A204.1 (cell line): ENCODE measurements around the gene PKHD1.
"Not testable (repeated sequence)": the region's sequence is repeated elsewhere in the genome, so short reads cannot be mapped to it uniquely, and the experiment has no call there.

ENCODE experiments used
- FAIRE-seq: peaks from 2 replicates; lab custom pipeline; 2012; peaks lifted over from hg19 to GRCh38; lab: Jason Lieb, UNC

PKHD1 gene

DNA sequence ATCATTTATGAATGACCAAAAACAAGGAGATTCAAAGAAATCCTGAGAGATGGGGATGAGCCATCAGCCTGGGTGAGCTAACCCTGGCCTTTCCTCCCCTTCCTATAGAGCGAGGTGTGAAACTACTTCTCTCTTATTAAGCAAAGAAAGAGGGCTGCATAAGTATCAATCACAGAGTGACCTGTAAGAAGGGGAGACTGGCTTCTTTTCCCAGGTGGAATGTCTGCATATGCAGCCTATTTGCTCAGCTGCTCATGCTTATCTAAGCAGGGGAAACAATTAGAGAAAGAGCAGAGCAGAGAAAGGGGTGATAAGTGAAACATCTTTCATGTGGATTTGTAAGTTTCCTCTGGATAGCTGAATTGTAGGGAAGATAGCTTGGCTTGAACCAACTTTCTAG lies 160.0 kb downstream of the PKHD1 start:
- FAIRE-seq, result no peak

DNA sequence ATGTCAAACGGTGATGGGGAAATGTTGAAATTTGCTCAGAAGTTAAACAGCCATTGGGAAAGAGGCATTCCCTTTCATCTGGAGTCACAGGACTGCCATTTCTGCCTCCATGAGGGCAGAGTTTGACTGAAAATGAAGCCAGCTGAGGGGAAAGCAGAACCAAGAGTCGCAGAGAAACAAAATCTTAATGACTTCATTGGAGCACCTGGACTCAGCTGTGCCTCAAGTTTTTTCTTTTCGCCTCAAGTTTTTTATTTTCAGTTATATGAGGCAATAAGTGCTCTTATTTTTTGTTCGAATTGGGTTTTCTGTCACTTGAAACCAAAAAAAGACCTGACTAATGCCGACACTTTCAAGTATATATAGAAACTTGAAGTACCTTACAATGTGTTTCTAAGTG lies 161.3 kb downstream of the PKHD1 start:
- no peak for FAIRE-seq

DNA sequence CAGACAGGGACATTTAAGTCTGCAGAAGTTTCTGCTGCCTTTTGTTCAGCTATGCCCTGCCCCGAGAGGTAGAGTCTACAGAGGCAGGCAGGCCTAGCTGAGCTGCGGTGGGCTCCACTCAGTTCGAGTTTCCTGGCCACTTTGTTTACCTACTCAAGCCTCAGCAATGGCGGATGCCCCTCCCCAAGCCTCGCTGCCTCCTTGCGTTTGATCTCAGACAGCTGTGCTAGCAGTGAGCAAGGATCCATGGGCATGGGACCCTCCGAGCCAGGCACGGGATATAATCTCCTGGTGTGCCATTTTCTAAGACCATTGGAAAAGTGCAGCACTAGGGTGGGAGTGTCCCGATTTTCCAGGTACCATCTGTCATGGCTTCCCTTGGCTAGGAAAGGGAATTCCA lies 164.9 kb downstream of the PKHD1 start:
- not testable (repeated sequence) for FAIRE-seq

DNA sequence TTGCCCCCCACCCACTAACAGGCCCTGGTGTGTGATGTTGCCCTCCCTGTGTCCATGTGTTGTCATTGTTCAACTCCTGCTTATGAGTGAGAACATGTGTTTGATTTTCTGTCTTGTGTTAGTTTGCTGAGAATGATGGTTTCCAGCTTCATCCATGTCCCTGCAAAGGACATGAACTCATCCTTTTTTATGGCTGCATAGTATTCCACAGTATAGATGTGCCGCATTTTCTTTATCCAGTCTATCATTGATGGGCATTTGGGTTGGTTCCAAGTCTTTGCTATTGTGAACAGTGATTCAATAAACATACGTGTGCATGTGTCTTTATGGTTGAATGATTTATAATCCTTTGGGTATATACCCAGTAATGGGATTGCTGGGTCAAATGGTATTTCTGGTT lies 169.1 kb downstream of the PKHD1 start:
- FAIRE-seq, result not testable (repeated sequence)

DNA sequence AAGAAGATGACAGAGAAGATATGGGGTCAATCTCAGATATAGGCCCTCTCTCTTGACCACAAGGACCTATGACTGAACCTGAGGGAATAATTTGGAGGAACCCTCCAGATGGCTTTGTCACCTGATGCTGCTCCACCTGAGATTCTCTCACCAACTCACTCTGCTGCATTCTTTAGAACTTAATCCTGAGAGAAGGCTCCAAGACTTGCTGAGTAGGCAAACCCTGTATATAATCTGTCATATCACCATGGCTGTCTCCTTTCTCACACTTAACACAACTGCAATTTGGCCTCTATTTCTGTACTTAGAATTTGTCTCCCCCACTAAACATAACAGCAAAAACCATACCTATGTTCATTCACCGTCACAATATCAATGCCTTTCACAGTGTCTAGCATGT lies 172.3 kb downstream of the PKHD1 start:
- no peak for FAIRE-seq

DNA sequence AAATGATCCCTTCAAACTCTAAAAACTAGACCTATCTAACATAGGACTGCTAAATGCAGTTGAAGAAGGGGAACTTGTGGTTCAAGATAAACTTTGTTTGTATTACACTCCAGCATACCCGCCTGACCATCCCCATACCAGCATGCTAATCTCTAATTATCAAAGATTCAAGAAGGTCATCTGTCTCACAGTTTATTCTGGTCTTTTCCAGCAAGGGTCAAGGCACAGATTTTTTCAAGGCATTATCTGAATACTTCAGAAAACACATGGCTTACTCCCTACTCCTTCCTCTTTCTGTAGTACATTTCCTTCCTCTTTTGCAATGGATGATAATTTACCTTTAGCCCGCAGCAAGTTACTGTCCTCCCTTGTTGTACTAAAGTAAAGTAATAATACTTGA lies 174.1 kb downstream of the PKHD1 start:
- FAIRE-seq, result no peak

DNA sequence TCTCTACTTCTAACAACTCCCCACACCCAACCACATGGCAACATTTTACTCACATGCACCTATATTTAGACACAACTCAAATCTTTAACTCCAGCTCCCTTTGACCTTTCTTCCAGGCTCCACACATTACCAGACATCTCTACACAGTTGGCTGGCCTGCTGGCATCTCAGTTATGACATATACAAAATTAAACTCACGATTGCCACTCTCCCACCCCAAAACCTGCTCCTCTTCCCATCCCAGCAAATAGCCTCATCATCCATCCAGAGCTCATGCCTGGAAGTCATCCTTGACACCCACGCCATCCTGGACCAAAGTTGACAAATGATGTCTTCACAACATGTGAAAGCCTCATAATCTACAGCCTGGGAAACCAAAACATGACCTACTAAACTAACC lies 176.6 kb downstream of the PKHD1 start:
- FAIRE-seq, result no peak

DNA sequence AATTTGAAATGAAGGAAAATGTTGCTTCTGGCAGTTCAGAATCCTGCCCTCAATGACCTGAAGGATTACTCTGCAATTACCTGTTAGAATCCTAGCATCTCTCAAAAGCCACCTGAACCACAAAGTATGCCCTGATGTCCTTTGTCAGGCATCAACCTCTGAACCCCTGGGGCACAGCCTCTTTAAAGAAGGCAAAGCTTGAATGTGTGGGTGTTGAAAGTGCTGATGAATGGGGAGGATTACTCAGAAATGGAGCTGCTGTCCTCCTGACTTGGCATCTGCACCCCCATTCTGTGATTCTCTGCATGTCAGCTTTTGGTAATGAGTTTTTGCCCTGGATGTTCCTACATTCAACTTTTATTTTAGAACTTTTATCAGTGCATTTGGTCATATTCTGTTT lies 179.2 kb downstream of the PKHD1 start:
- no peak for FAIRE-seq

DNA sequence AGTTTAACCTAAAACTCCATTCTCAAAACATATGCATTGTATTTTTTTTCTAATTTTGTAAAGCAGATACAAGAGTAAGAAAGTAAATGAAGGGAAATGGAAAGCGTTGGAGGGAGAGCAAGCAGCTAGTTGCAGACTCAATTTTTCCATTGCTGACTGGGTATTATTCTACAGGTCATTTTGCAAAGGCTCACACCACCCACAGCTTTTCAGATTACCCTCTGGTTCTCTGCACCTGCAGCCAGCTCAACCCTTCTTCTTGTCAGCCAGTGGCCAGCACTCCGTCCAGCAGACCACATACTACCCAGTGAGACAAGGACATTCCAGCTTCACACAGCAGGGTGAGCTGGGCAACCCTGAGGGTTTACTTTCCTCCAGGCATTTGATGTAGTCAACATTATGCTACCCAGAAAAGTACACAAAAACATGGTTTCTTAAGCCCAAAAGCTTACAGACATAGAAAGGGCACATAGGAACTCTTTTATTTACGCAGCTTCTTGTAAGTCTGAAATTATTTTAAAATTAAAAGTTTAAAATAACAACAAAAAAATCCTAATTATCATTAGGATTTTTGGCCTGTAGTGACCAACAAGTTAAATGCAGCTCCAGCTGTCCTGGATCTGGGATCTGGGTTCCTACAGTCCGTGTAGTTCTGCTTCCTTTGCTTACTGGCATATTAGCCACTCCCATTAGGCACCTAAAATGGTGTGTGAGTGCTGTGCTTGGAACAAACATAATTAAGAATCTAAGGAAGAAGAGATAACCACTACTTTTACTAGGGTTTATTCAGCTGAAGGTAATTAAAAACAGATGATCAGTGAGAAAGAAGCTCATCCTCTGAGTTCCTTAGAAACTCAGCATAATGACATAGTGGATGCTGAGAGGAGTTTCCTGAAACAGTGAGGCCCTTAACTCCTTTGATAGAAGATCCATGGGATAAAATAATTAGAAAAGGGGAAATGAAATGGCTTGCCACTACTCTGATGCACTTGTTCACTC lies 185.3 kb downstream of the PKHD1 start:
- FAIRE-seq, result no peak

DNA sequence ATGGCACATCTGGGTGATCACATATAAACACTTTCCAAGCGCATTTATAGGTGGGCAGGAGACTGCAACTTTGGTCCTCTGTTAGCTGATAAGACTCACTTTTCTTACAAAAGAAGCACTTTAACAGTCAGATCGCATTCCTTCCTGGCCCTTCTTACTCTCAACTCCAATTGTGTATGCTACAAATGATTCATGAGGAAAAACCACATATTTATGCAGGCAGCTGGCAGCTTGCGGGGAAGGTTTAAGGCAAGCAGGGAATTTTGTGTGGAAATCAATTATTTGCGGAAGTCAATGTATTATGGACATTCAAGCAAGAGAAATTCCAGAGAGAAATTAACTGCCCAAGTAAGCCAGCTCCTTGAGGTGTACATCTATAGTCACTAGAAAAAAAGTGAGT lies 194.0 kb downstream of the PKHD1 start:
- FAIRE-seq, result no peak

DNA sequence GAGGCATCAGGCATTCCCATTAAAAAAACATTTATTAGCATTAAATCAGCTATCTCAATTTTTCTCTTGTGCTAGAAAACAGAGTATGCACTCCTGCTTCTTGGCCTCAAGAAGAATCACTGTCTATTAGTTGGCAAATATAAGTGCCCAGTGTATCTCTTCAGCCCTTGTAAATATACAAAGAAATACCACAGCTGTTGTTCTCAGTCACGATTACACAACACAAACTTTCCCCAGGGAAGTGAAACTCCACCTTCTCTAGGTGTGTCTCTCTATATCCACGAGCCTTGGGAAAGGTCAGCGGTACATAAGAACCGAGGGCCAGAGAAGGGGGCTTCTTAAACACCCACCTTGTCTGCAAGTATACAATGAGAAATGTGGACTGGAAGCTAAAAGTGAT lies 194.7 kb downstream of the PKHD1 start:
- no peak for FAIRE-seq

DNA sequence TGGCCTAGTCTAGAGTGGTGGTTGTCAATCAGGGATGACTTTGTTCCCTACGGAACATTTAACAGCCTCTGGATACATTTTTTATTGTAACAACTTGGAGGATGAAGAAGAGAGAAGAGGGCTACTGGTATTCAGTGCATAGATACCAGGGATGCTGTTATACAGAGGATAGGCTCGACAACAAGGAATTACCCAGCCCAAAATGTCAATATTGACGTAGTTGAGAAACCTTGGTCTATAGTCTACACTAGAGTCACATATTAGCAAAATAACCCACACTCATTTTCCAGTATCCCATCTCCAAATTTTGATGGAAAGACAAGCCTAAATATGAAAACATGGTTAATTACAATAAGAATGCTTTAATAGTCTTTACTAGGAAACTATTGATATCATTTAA lies 195.1 kb downstream of the PKHD1 start:
- no peak for FAIRE-seq

DNA sequence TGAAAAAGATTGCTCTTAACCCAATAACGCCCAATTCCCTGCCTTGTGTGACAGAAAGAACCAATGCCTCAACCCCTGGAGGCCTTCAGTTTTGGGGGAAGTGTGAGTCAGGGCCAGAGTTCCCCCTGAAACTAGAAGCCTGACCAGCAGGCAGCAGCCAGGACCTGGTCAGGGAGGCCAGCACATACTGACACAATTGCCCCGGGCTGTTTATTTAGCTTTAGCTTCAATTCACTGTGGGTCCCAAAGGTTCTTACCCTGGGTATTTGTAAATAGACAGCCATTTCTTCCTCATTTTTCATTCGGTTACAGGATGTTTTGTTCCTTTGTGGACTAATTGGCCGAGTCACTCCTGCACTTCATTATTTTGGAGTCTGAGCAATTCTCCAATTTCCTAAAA lies 195.6 kb downstream of the PKHD1 start:
- FAIRE-seq, result no peak

DNA sequence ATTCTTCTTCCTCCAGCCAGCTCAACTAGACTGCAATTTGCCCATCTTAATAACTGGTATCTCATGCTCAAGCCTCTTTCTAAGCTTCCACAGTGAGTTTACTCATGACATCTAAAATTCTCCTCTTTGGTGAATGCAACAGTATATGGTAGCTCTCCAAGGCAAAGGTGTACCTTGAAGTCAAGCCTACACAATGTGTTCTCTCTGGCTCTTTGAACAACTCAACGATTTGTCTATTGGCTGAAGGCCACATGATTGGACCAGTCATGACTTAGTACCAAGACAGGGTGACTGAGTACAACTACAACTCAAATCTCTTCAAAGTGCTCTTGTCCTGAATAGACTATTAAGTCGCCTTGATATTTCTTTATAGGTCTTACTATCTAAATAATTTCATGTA lies 199.6 kb downstream of the PKHD1 start:
- FAIRE-seq, result no peak

DNA sequence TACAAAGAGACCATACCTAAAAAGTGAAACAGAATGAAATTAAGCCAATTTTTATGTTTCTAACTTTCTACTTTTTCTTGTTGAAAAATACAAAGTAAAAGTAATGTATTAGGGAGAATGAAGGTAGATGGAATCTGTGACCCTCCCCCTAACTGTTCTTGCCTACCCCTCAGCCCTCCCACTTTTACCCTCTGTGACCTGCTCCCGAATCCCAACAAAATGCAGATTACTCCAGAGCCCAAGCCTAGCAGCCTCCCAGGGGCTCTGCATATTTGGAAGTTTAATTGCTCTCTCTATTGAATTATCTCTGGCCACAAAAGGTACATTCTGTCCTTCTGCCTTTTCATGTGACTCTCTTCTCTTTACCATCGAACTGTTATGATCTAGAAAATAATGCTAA lies 201.5 kb downstream of the PKHD1 start:
- FAIRE-seq, result no peak

DNA sequence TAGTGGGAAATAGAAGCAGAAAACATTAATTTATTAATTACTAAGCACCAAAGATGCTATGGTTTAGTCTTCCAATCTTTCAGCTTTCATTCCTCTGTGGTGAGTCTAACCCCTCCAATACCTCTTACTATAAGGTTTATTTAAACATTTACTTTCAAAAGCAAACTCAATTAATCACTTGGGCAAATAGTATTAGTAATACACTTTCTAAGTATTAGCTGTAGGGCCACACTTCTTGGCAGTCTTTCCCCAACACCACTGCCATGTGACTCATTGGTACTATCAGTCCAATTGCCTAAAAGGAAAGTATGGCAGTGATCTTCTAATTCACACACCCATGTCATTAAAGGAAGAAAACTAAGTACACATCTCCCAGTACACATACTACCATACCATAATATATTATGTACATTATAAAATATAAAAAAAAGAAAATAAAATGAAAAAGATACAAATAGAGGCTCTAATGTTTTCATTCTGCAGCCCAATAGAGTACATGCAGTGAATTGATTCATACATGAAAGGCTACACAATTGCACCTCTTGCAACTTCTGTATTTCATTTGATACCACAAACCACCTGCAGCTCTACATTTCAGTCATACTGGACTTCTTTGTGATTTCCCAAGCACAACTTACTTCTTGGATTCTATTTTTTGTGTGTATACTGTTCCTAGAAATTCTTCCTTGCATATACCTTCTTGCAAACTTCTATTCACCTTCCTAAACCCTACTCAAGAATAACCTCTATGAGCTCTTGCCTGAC lies 218.6 kb downstream of the PKHD1 start:
- FAIRE-seq, result no peak

DNA sequence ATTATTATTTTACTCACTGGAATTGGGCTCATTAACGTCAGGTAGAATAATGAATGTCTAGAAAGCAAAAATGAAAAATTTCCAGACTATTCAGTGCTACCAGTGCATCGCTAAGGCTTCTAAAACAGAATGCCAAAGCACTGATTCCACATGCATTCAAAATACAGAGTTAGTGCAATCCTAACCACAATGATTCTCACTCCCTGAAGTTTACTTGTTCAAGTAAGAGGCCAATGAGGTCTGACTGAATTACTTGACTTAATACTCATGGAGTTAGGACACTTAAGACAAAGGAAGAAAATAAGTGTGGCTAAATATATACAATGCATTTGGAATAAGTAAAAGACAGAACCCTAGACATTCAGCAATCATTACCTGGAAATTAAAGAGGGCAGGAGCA lies 220.5 kb downstream of the PKHD1 start:
- FAIRE-seq, result no peak

DNA sequence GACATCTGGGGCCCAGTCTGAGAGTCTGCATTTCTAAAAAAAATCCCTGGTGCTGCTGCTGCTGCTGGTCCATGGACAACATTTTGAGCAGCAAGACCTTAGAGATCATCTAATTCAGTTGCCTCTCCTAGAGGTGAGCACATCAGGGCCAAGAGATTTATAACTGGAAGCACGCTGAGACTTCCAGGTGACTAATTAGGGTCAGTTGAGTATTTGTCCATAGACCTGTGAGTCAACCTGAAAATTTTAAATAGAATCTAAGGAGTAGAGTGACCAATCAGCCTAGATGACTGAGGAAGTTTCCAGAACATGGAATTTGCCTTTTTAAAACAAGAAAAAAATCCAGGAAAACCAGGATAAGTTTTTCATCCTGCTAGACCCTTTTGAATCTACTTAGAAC lies 221.4 kb downstream of the PKHD1 start:
- no peak for FAIRE-seq

DNA sequence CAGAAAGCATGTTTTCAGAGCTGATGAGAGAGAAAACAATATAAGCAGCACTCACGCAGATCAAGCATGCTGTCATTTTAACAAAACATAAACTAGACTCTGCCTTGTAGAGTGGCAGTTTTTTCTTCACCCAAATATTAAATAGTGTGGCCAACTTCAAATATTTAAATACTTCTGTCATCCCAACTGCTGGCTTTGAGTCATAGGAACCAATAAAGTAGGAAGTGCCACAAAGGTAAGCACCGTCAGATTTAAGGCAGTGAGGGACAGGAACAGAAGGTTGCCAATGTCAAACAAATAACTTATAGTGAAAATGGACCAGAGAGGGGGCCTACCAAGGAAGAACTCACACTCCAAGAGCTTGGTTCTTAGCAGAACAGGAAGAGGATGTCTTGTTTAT lies 222.2 kb downstream of the PKHD1 start:
- no peak for FAIRE-seq

DNA sequence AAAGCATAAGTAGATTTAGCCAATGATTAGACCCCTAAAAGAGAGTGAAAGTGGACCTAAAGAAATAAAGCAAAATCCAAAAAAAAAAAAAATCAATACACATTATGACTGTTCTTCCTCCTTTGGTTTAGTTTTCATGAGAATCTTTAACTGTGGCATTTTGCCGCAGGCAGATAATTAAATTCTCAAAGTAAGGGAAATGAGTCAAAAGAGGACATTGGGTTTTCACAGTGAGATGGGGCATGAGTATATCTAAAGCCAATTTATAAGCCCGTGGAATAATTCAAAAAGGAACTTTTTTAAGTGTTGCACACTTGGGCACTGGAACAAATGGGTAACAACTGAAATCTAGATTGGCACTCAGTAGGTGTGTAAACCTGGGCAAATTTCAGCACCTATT lies 230.3 kb downstream of the PKHD1 start:
- no peak for FAIRE-seq

DNA sequence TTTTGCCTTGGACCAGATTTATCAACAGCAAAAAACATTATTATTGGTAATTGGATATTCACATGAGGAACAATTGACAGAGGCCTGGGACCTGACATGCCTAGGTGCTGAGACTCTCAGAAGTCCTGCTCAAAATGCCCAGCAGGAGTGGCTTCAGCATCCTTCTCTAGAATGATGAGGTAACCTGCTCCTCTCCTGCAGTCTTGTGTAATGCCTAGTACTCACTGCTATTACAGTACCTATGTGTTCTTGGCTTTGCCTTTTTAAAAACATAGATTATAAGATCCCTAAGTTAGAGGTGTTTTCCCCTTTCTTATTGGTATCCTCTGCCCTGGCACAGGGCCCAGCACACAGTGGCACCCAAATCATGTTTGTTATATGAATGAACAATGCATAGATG lies 230.9 kb downstream of the PKHD1 start:
- no peak for FAIRE-seq

DNA sequence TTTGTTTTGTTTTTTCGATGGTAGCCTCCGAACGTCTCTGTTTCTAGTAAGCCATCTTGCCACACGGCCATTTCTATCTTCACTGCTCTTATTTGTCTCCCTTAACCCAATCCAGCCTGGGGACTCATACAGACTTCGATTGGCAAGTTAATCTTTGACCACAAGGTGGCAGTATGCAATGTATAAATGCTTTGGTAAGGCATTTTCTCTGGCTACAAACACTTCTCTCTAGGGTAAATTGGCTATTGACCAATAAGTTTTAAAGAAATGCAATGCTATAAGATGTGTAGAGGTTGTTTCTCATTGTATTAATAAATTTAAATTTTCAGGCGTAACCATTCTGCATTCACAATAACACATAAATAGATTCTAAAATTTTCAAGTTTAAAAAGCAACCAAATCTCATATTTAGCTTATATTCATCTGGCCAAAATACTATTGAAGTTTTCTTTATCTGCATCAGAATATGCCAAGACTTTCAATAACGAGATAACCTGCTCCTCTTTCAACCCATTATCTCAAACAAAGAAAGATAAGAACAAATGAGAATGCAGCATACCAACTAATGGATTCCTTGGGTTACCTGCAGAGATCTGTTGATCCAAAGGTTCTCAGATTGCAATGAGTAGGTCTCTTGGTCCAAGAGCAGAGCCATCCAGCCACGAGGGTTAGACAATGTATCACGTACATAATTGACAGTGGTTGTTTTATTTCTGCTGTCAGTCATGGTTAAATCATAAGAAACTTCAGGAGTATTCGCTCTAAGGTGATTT lies 231.9 kb downstream of the PKHD1 start:
- peak; percentile 94 for FAIRE-seq

DNA sequence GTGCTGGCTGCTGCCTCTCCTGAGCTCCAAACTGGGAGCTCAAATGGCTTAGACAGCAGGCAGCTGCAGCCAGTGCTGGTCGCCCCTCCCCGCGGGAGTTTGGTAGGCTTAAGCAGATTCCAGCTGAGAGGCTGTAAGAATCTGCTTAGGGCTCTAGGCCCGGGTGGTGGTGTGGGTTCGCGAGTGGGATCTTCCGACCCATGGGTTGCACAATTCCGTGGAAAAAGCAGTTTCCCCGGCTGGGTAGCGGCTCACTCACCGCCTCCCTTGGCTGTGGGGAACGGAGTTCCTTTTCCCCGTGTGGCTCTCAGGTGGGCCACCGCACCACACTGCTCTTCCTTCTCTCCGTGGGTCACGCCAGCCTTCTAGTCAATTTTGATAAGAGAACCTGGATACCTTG lies 232.5 kb downstream of the PKHD1 start:
- FAIRE-seq, result no peak
